ENCODE results near the gene OR51V1.
"Not testable (repeated sequence)": the region's sequence is repeated elsewhere in the genome, so short reads cannot be mapped to it uniquely, and the experiment has no call there.

OR51V1 gene

DNA sequence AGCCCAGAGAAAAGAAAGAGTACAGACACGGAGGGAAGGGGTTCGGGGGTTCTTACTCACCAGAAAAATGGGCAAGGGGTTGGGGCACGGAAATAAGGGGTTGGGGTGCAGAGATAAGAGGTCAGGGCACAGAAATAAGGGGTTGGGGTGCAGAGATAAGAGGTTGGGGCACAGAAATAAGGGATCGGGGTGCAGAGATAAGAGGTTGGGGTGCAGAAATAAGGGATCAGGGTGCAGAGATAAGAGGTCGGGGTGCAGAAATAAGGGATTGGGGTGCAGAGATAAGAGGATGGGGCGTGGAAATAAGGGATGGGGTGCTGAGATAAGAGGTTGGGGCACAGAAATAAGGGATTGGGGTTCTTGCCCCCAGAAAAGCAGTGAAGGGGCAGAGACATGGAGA is 35.7 kb downstream of the OR51V1 start:
- DNase-seq (ENCODE audit: low read depth) = not testable (repeated sequence)

DNA sequence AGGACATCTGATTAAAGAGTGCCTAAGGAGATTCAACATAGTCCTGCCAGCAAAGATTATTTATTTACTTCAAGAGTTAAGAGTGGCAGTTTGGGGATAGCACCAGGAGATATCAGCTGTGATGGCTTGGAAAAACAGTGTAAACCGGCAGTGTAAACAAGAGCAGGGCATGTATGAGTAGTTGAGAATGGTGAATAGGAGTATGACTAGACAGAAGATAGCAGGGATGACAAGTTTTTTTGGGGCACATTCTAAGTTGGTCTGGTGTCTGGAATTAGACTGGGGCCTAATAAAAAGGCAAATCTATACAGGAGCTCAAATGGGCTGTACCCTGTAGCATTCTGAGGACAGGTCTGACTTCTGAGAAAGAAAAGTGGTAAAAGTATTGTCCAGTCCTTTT is 39.4 kb downstream of the OR51V1 start:
- not testable (repeated sequence) for DNase-seq (ENCODE audit: low read depth)

DNA sequence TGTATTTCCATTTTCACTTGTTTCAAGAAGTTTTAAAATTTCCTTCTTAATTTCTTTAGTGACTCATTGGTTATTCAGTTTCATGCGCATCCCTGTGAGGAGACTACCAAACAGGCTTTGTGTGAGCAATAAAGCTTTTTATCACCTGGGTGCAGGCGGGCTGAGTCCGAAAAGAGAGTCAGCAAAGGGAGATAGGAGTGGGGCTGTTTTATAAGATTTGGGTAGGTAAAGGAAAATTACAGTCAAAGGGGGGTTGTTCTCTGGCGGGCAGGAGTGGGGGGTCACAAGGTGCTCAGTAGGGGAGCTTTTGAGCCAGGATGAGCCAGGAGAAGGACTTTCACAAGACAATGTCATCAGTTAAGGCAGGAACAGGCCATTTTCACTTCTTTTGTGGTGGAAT is 40.3 kb downstream of the OR51V1 start:
- not testable (repeated sequence) for DNase-seq (ENCODE audit: low read depth)

DNA sequence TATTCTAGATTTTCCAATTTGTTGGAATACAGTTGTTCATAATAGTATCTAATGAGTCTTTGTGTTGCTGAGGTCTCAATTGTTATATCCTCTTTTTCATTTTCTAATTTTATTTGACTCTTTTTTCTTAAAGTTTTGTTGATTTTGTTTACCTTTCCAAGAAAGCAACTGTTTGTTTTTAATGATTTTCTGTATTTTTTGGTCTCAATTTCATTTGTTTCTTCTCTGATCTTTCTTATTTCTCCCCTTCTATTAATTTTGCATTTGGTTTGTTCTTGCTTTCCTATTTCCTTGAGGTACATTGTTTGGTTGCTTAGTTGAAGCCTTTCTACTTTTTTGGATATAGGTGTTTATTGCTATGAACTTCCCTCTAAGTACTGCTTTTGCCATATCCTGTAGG is 40.7 kb downstream of the OR51V1 start:
- no peak for DNase-seq (ENCODE audit: low read depth)

DNA sequence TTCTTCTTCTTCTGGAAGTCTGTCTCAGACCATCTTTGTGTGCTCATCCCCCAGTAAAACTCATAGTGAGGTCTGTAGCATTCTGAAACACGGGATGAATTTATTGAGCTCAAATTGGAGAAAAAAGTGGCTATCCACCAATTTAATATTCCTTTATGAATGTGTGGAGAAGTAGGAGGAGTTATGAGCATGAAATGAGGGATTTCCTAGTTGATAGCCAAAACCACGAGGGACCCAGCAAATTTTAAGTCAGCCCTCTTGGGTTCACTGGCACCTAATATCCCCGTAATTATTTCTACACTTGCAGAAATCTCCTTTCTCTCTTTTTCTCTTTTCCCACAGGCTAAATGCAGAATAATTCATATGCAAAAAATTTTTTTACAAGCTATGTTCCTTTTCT is 45.8 kb downstream of the OR51V1 start, which contains the start of gene OR52A1:
OR52A1 (minus strand) TSS at position 101 of the 400 bp plus-strand sequence. CDS start 2,388 bp downstream, outside the sequence.
- no peak for DNase-seq (ENCODE audit: low read depth)

DNA sequence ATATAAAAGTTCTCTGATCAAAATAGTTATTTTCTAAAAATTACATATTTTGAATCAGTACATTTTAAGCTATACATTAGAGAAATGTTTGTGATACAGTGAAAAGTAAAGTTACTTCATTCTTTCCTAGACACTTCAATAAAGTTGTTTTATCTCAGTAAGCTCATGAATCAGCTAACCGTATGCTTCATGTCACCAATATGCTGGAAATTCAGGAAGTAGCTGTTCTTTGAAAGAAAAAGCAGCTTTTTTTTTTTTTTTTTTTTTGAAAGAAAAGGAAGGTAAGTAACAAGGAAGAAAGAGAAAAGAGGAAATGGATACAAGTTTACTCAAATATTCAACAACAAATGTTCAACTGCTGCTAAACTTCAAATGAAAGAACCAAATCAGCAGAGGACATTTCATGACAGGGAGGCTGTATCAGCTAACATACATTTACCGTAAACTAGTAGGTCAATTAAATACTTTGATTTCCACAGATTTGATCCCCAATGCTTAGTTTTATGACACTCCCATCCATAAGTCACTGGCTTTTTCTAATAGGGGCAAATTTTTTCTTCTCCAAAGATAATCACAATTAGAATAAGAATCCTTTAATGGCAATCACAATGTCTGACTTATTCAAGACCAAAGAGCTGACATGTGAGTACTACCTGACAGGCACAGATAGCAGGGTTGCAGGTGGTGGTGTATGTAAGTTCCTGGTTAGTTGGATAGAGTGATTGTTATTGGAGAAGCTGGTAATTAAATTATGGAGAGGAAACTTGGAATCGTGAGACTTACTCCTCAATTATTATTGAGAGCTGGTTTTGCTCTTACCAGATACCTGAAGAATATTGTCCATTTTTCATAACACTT is 46.7 kb downstream of the OR51V1 start:
- DNase-seq (ENCODE audit: low read depth) = no peak

DNA sequence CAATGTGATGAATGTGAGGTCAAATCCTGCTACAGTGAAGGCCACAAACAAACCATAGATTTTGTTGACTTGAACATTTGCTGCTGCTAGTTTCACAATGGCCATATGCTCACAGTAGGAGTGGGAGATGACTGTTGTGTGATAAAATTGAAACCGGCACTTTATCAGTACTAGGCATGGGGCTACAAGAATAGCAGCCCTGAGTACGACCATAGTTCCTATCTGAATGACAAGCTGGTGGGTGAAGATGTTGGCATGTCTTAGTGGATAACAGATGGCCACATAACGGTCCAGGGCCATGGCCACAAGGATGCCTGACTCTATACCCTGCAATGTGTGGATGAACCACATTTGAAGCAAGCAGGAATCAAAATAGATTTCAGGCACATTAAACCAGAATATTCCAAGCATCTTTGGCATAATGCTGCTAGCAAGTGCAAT is 48.7 kb downstream of the OR51V1 start:
- DNase-seq (ENCODE audit: low read depth) = no peak
